PFSK-1 (cell line): ENCODE results near the gene BSDC1.

Source experiments
- FOXP2 ChIP-seq: optimal IDR thresholded peaks from 2 replicates; pipeline ENCODE3; 2011; ENCODE audit warnings: borderline replicate concordance, control low read depth, inconsistent platforms; ENCODE audit not compliant: insufficient read depth; ENCODE audit errors: extremely low read length, extremely low read depth
- POLR2AphosphoS5 ChIP-seq: IDR thresholded peaks from 2 replicates; pipeline ENCODE4 v1.6.1; 2012; ENCODE audit warnings: low read depth, mild to moderate bottlenecking, control low read depth, low read length, moderate library complexity
- SIN3A ChIP-seq: IDR thresholded peaks from 2 replicates; pipeline ENCODE4 v1.6.1; 2012; ENCODE audit warnings: mild to moderate bottlenecking, low read length, moderate library complexity, borderline replicate concordance; ENCODE audit not compliant: insufficient read depth
- TAF1 ChIP-seq: IDR thresholded peaks from 2 replicates; pipeline ENCODE4 v1.6.1; 2012; ENCODE audit warnings: low read length, control low read depth, borderline replicate concordance; ENCODE audit not compliant: insufficient read depth
- TF ChIP-seq, protein P1 (sequence below), 2 experiments: IDR thresholded peaks; 2 replicates each; pipeline versions ENCODE4 v1.6.1 to v1.8.0; 2011 to 2012; ENCODE audit warnings: low read depth in 2 of 2, low read length in 2 of 2, control low read depth in 1 of 2, inconsistent platforms in 1 of 2, mild to moderate bottlenecking in 1 of 2, moderate library complexity in 1 of 2; ENCODE audit not compliant: insufficient read depth in 1 of 2

DNA sequence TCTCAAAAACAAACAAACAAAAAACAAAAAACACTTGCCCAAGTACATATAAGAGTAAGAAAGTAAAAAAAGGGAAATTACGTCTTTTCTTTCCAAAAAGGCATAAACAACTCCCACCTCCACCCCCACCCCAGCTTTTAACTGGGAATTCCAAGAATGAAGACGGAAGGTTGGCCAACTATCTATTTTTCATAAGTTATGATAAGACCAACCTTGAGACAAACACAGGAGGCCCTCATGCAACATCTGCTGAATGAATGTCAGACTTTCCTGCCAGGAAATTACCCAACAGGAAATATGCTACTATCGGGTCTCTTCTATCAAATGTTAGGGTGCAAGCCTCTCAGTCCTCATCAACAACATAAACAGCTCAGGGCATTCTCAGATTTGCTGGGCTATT lies 1.9 kb downstream of the BSDC1 start:
- no peak for TF ChIP-seq POLR2AphosphoS5
- TF ChIP-seq FOXP2, result no peak
- no peak for TF ChIP-seq TAF1
- TF ChIP-seq SIN3A, result no peak
- TF ChIP-seq, protein P1, sequence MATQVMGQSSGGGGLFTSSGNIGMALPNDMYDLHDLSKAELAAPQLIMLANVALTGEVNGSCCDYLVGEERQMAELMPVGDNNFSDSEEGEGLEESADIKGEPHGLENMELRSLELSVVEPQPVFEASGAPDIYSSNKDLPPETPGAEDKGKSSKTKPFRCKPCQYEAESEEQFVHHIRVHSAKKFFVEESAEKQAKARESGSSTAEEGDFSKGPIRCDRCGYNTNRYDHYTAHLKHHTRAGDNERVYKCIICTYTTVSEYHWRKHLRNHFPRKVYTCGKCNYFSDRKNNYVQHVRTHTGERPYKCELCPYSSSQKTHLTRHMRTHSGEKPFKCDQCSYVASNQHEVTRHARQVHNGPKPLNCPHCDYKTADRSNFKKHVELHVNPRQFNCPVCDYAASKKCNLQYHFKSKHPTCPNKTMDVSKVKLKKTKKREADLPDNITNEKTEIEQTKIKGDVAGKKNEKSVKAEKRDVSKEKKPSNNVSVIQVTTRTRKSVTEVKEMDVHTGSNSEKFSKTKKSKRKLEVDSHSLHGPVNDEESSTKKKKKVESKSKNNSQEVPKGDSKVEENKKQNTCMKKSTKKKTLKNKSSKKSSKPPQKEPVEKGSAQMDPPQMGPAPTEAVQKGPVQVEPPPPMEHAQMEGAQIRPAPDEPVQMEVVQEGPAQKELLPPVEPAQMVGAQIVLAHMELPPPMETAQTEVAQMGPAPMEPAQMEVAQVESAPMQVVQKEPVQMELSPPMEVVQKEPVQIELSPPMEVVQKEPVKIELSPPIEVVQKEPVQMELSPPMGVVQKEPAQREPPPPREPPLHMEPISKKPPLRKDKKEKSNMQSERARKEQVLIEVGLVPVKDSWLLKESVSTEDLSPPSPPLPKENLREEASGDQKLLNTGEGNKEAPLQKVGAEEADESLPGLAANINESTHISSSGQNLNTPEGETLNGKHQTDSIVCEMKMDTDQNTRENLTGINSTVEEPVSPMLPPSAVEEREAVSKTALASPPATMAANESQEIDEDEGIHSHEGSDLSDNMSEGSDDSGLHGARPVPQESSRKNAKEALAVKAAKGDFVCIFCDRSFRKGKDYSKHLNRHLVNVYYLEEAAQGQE (IDR thresholded peaks at IDR 0.05; ENCODE audit: insufficient read depth in 1 of 2, low read depth in 2 of 2, low read length in 2 of 2), result no peak
